Sigmoid colon (tissue), 7 donors: ENCODE results near the gene MEI1. TPM values are rescaled to one million over a fixed set of nuclear protein-coding genes. Genes with fewer than 3 reads are reported as not detected.
"Not testable (repeated sequence)": the region's sequence is repeated elsewhere in the genome, so short reads cannot be mapped to it uniquely, and the experiment has no call there.

Experiments
- DNase-seq: peaks from one replicate; pipeline ENCODE4 v3.0.0-alpha.2; 2019
- H3K27ac ChIP-seq, 4 donors: fragments of 200-600 bp; sonication (generic); one replicate each; pipeline ENCODE4 v1.5.1; 2016 to 2019; ENCODE audit warnings: mild to moderate bottlenecking in 1 of 4
- H3K27me3 ChIP-seq, 3 donors: fragments of 200-600 bp; sonication (generic); one replicate each; pipeline ENCODE4 v1.5.1; 2019; ENCODE audit warnings: mild to moderate bottlenecking in 1 of 3
- H3K36me3 ChIP-seq, 4 donors: fragments of 200-600 bp; sonication (generic); one replicate each; pipeline ENCODE4 v1.5.1; 2016 to 2019
- H3K4me1 ChIP-seq, 4 donors: fragments of 200-600 bp; sonication (generic); one replicate each; pipeline ENCODE4 v1.5.1; 2017 to 2019
- H3K4me3 ChIP-seq, 4 donors: fragments of 200-600 bp; sonication (generic); one replicate each; pipeline ENCODE4 v1.5.1; 2017 to 2019; ENCODE audit warnings: mild to moderate bottlenecking in 2 of 4, moderate library complexity in 1 of 4
- H3K9me3 ChIP-seq, 4 donors: fragments of 200-600 bp in 3 of 4; sonication (generic) in 3 of 4; one replicate each; pipeline versions ENCODE4 v1.5.1 to v1.6.1; 2013 to 2019
- EP300 ChIP-seq, 4 donors: sonication (generic); formaldehyde crosslinking; IDR thresholded peaks; one replicate each; pipeline ENCODE4 v1.6.1; 2017; ENCODE audit warnings: antibody characterized with exemption in 4 of 4
- POLR2A ChIP-seq, 2 donors: fragments of 450-650 bp; IDR thresholded peaks; one replicate each; pipeline ENCODE4 v1.6.1; 2016; ENCODE audit warnings: antibody characterized with exemption in 2 of 2, mild to moderate bottlenecking in 2 of 2, moderate library complexity in 2 of 2
- POLR2AphosphoS5 ChIP-seq, 4 donors: sonication (generic); formaldehyde crosslinking; IDR thresholded peaks; one replicate each; pipeline ENCODE4 v1.6.1; 2017; ENCODE audit warnings: antibody characterized with exemption in 4 of 4
- WGBS, 2 donors: extraction: QIAGEN DNeasy Blood & Tissue Kit; methylation state at CpG; one replicate each; pipeline ENCODE4 v1.1.7; 2013; 5-methylcytosine and 5-hydroxymethylcytosine counted together
- intact Hi-C: fragments of 100-400 bp; cut with DNase I; formaldehyde crosslinking; loops from one replicate; pipeline ENCODE4 v1.15.1; 2023
- polyA plus RNA-seq, 3 donors: library from polyadenylated mRNA; stranded (reverse); fragments of 200-250 nt; gene quantifications; one replicate each; pipeline ENCODE4 v1.2.3, GENCODE V29; 2013
- total RNA-seq, 4 donors: library from RNA; depleted of rRNA; stranded (reverse); fragments of >200 nt; gene quantifications; one replicate each; pipeline ENCODE4 v1.1.0, GENCODE V29; 2016
- TF ChIP-seq, protein P1 (sequence below), 4 experiments: fragments of 450-650 bp in 3 of 4; fragments of 200-600 bp in 1 of 4; IDR thresholded peaks; one replicate each; pipeline ENCODE4 v1.5.1; 2016 to 2019; ENCODE audit warnings: antibody characterized with exemption in 4 of 4, mild to moderate bottlenecking in 3 of 4, moderate library complexity in 2 of 4
- donor health status: healthy with polysubstance abuse.
- donor health status: Bipolar disorder and iron deficiency.
- donor health status: healthy.

Gene MEI1
- total and polyA plus RNA-seq, 7 donors = 0.54 to 6.4 (median 1.2) TPM; not detected in 2

DNA sequence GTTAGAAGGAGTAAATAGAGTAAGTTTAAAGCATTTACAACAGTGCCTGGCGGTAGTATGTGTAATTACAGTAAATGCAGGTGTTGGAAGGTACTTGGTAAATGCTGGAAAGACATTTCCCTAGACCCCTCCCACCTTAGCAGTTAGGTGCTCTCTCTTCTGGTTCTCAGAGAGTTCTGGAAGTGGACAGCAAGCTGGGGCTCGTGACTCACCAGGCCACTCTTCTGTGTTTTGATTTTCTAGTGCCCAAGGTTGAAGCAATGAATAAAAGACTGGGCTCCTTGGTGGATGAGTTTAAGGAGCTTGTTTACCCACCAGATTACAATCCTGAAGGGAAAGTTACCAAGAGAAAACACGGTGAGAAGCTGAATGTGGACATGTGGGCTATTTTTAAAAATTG, 38.2 kb upstream of the MEI1 start:
- 91 to 94% methylated on average over 3 of the region's 3 CpGs for WGBS, 2 donors
- Histone ChIP-seq H3K9me3 (no peaks in the 10 kb centered on the region), H3K4me1 (no peaks in the 10 kb centered on the region), H3K27ac (no peak overlapping the region), H3K4me3 (no peak overlapping the region), H3K27me3 (no peaks in the 10 kb centered on the region), H3K36me3 (peaks cover 67 to 93% (median 81%) of the 10 kb centered on the region in 4 donors)
- no peak for DNase-seq
- intact Hi-C loops = no loop called here
- TF ChIP-seq EP300 (IDR thresholded peaks at IDR 0.05) = no peak
- no peak for TF ChIP-seq POLR2AphosphoS5 (IDR thresholded peaks at IDR 0.05)
- TF ChIP-seq, protein P1, sequence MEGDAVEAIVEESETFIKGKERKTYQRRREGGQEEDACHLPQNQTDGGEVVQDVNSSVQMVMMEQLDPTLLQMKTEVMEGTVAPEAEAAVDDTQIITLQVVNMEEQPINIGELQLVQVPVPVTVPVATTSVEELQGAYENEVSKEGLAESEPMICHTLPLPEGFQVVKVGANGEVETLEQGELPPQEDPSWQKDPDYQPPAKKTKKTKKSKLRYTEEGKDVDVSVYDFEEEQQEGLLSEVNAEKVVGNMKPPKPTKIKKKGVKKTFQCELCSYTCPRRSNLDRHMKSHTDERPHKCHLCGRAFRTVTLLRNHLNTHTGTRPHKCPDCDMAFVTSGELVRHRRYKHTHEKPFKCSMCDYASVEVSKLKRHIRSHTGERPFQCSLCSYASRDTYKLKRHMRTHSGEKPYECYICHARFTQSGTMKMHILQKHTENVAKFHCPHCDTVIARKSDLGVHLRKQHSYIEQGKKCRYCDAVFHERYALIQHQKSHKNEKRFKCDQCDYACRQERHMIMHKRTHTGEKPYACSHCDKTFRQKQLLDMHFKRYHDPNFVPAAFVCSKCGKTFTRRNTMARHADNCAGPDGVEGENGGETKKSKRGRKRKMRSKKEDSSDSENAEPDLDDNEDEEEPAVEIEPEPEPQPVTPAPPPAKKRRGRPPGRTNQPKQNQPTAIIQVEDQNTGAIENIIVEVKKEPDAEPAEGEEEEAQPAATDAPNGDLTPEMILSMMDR (IDR thresholded peaks at IDR 0.05) = no peak
- no peak for TF ChIP-seq POLR2A (IDR thresholded peaks at IDR 0.05)

DNA sequence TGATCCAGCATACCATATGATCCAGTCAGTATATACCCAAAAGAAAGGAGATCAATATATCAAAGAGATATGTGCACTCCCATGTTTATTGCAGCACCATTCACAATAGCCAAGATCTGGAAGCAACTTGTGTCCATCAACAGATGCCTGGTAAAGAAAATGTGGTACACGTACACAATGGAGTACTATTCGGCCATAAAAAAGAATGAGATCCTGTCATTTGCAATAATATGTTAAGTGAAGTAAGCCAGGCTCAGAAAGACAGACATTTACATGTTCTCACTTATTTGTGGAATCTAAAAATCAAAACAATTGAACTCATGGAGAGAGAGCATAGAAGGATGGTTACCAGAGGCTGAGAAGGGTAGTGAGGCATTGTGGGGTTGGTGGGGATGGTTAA, 37.6 kb upstream of the MEI1 start:
- 95 to 98% methylated on average over 2 of the region's 2 CpGs for WGBS, 2 donors
- TF ChIP-seq POLR2A (IDR thresholded peaks at IDR 0.05) (no peak), EP300 (IDR thresholded peaks at IDR 0.05) (no peak), POLR2AphosphoS5 (IDR thresholded peaks at IDR 0.05) (no peak)
- TF ChIP-seq, protein P1 (IDR thresholded peaks at IDR 0.05) = no peak
- peaks cover 0 to 4% (median 2%) of the 10 kb centered on the region in 4 donors for H3K4me1 ChIP-seq
- H3K9me3 ChIP-seq = no peaks in the 10 kb centered on the region
- H3K27me3 ChIP-seq = no peaks in the 10 kb centered on the region
- no peak overlapping the region for H3K27ac ChIP-seq
- no peak for DNase-seq
- no peak overlapping the region for H3K4me3 ChIP-seq
- intact Hi-C loops = no loop called here
- peaks cover 64 to 87% (median 77%) of the 10 kb centered on the region in 4 donors for H3K36me3 ChIP-seq

DNA sequence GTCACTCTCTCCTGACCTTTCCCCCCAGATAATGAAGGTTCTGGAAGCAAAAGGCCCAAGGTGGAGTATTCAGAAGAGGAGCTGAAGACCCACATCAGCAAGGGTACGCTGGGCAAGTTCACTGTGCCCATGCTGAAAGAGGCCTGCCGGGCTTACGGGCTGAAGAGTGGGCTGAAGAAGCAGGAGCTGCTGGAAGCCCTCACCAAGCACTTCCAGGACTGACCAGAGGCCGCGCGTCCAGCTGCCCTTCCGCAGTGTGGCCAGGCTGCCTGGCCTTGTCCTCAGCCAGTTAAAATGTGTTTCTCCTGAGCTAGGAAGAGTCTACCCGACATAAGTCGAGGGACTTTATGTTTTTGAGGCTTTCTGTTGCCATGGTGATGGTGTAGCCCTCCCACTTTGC, 35.7 kb upstream of the MEI1 start:
- Histone ChIP-seq H3K4me1 (peaks cover 0 to 13% (median 2%) of the 10 kb centered on the region in 4 donors), H3K36me3 (peaks cover 46 to 68% (median 60%) of the 10 kb centered on the region in 4 donors)
- intact Hi-C loops, H3K9me3 ChIP-seq, H3K27ac ChIP-seq, DNase-seq, H3K27me3 ChIP-seq, H3K4me3 ChIP-seq: not testable (repeated sequence)
- WGBS, 2 donors = 83 to 87% methylated on average over 9 of the region's 9 CpGs

DNA sequence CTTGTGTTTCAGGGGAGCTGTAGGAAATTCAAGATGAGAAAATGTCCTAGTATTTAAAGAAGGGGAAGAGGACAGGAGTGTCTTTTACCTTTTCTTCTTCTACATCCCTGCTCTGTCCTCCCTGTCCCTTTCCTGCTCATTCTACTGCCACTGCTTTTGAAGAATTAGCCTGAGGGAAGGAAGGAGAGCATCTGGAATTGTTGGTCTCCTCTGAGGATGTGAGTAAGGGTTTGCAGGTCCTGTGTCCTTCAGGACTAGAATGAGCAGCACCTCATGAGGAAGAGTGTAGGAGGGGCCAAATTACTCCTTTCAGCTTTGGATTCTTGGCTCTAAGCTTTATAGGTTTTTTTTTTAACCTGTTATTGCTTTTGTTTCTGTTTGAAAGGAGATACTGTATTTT, 34.8 kb upstream of the MEI1 start:
- Histone ChIP-seq H3K4me1 (peaks cover 0 to 13% (median 2%) of the 10 kb centered on the region in 4 donors), H3K27me3 (no peaks in the 10 kb centered on the region), H3K9me3 (no peaks in the 10 kb centered on the region), H3K4me3 (no peak overlapping the region), H3K36me3 (peaks cover 37 to 59% (median 51%) of the 10 kb centered on the region in 4 donors), H3K27ac (no peak overlapping the region)
- TF ChIP-seq, protein P1 (IDR thresholded peaks at IDR 0.05) = no peak
- TF ChIP-seq EP300 (IDR thresholded peaks at IDR 0.05) = no peak
- TF ChIP-seq POLR2AphosphoS5 (IDR thresholded peaks at IDR 0.05) = no peak
- TF ChIP-seq POLR2A (IDR thresholded peaks at IDR 0.05) = no peak
- intact Hi-C loops = no loop called here
- DNase-seq = no peak

DNA sequence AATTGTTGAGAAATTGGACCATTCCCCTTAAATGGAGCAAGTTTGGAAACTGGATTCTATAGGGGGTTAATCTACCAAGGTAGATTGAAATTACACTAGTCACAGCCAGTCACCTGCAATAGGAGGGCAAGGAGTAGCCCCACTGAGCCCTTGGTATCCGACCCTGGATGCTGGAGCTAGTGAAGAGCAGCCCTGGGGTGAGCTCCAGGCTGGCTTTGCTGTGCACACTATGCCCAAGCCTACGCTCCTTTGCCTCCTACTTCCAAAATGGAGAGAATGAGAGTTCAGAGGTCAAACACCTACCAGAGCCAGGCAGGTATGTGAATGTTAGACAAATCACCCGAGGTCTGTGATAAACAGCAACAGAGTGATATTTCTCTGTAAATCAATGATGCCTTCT, 34.4 kb upstream of the MEI1 start:
- 81 to 87% methylated on average over 3 of the region's 3 CpGs for WGBS, 2 donors
- Histone ChIP-seq H3K4me1 (peaks cover 0 to 13% (median 2%) of the 10 kb centered on the region in 4 donors), H3K9me3 (no peaks in the 10 kb centered on the region), H3K4me3 (no peak overlapping the region), H3K27ac (no peak overlapping the region), H3K36me3 (peaks cover 32 to 54% (median 47%) of the 10 kb centered on the region in 4 donors), H3K27me3 (no peaks in the 10 kb centered on the region)
- no peak for DNase-seq
- TF ChIP-seq POLR2AphosphoS5 (IDR thresholded peaks at IDR 0.05) (no peak), EP300 (IDR thresholded peaks at IDR 0.05) (no peak), POLR2A (IDR thresholded peaks at IDR 0.05) (no peak)
- TF ChIP-seq, protein P1 (IDR thresholded peaks at IDR 0.05) = no peak
- intact Hi-C loops = no loop called here
